Esophagus squamous epithelium (tissue), 4 donors: ENCODE data around the gene LRRC43.

Source experiments
- POLR2A ChIP-seq, 4 donors: fragments of 450-650 bp; IDR thresholded peaks; one replicate each; pipeline ENCODE4 v1.6.1; 2017; ENCODE audit warnings: antibody characterized with exemption in 4 of 4, mild to moderate bottlenecking in 4 of 4, moderate library complexity in 3 of 4
- TF ChIP-seq, protein P1 (sequence below), 6 experiments: fragments of 450-650 bp in 4 of 6; fragments of 200-600 bp in 2 of 6; sonication (generic) in 2 of 6; IDR thresholded peaks; one replicate each; pipeline ENCODE4 v1.5.1; 2016 to 2019; ENCODE audit warnings: antibody characterized with exemption in 6 of 6, mild to moderate bottlenecking in 4 of 6, moderate library complexity in 4 of 6

DNA sequence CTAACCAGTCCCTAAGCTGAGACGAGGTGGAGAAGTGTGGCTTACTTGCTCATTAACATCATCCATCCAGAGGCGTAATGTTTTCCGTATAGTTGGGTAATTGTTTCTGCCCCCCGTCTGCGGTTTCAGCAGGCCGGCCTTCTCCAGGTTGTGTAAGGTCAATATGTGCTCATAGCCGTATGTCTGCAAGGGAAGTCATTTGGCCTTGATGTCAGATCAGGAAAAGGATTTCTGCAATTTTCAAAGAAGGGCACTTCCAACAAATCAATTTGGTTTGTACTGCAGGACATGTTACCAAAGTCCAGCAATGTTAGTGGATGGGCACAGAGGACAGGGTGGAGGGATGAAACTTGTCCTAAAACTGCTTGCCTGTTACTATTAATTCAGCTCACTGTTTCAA is 52.8 kb downstream of the LRRC43 start:
- TF ChIP-seq POLR2A (IDR thresholded peaks at IDR 0.05), result no peak
- TF ChIP-seq, protein P1, sequence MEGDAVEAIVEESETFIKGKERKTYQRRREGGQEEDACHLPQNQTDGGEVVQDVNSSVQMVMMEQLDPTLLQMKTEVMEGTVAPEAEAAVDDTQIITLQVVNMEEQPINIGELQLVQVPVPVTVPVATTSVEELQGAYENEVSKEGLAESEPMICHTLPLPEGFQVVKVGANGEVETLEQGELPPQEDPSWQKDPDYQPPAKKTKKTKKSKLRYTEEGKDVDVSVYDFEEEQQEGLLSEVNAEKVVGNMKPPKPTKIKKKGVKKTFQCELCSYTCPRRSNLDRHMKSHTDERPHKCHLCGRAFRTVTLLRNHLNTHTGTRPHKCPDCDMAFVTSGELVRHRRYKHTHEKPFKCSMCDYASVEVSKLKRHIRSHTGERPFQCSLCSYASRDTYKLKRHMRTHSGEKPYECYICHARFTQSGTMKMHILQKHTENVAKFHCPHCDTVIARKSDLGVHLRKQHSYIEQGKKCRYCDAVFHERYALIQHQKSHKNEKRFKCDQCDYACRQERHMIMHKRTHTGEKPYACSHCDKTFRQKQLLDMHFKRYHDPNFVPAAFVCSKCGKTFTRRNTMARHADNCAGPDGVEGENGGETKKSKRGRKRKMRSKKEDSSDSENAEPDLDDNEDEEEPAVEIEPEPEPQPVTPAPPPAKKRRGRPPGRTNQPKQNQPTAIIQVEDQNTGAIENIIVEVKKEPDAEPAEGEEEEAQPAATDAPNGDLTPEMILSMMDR (IDR thresholded peaks at IDR 0.05), result no peak
